HUES64 (cell line): ENCODE measurements around the gene PIK3R6.
"Not testable (repeated sequence)": the region's sequence is repeated elsewhere in the genome, so short reads cannot be mapped to it uniquely, and the experiment has no call there.

ENCODE experiments used
- H3K27ac ChIP-seq: 2 replicates; pipeline ENCODE4 v1.7.0; 2013; ENCODE audit warnings: low read depth, low read length, inconsistent platforms
- H3K27me3 ChIP-seq: 2 replicates; pipeline ENCODE4 v1.6.1; 2013; ENCODE audit warnings: mild to moderate bottlenecking, low read length; ENCODE audit not compliant: insufficient read depth
- H3K36me3 ChIP-seq: 2 replicates; pipeline ENCODE4 v1.6.1; 2013; ENCODE audit warnings: mild to moderate bottlenecking, low read length; ENCODE audit not compliant: insufficient read depth
- H3K4me1 ChIP-seq: 2 replicates; pipeline ENCODE4 v1.6.1; 2013; ENCODE audit warnings: mild to moderate bottlenecking, low read length, moderate library complexity; ENCODE audit not compliant: insufficient read depth
- H3K4me3 ChIP-seq: 2 replicates; pipeline ENCODE4 v1.5.1; 2013; ENCODE audit warnings: mild to moderate bottlenecking, low read length, moderate library complexity
- H3K9ac ChIP-seq: 2 replicates; pipeline ENCODE4 v1.6.1; 2013; ENCODE audit warnings: mild to moderate bottlenecking, low read depth, low read length
- H3K9me3 ChIP-seq: 2 replicates; pipeline ENCODE4 v1.6.1; 2013; ENCODE audit warnings: low read depth, low read length; ENCODE audit not compliant: insufficient read depth
- WGBS: fragments of 150-250, 120-280 bp; methylation state at CpG from one replicate; pipeline ENCODE4 v1.1.7; 2013; ENCODE audit warnings: missing lambda C conversion rate; 5-methylcytosine and 5-hydroxymethylcytosine counted together

Gene PIK3R6

DNA sequence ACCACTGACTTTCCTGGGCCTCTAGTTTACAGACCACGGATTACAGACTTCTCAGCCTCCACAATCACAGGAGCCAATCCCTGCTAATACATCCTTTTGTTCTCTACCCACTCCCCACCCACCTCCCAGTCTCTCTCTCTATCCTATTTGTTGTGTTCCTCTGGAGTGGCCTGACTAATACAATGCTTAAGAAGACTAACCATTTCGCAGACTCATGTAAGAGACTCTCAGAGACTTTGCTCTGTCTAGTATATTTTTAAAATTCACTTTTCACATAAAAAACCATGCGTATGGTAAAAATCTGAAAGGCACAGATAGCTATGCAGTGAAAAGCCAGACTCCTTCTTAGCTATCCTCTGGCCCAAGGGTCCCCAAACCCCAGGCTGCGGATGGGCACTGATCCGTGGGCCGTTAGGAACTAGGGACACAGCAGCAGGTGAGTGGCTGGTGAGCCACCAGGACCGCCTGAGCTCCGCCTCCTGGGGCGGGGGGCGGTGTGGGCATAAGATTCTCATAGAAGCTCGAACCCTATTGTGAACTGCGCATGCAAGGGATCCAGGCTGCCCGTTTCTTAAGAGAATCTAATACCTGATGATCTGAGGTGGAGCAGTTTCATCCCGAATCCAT, 7.6 kb downstream of the PIK3R6 start:
- WGBS = 91% methylated on average over 14 of the region's 14 CpGs

DNA sequence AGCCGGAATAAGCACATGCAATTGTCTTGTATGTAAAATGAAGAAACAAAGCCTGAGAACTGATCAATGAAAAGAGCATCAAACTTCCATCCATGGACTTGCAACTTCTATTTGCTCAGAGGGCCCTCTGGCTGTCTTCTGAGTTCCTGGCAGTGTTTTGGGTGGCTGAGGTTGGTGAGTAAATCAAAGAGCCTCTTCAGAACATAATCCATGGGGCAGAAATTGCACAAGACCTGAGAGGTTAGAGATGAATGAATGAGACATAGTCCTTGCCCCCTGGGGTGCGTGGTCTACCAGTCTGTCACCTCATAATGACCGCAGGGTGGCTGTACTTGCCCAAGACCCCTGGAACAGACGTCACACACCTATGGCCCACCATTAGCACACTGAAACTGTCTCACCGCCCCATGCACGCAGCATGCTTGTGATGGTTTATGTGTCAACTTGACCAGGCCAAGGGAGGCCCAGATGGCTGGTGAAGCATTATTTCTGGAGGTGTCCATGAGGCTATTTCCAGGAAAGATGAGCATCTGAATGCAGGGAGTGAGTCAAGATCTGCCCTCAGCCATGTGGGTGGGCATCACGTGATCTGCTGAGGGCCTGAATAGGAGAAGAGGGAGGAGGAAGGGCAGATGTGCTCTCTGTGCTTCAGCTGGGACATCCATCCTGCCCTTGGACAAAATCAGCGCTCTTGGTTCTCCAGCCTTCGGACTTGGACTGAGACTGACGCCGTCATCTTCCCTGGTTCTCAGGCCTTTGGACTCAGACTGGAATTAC, 8.3 kb downstream of the PIK3R6 start:
- Histone ChIP-seq H3K36me3 (no peaks in the 10 kb centered on the region), H3K27me3 (no peaks in the 10 kb centered on the region), H3K4me1 (peaks cover 15% of the 10 kb centered on the region), H3K4me3 (no peak overlapping the region), H3K27ac (no peak overlapping the region), H3K9ac (no peak overlapping the region), H3K9me3 (no peaks in the 10 kb centered on the region)
- 92% methylated on average over 11 of the region's 11 CpGs for WGBS

More for the DNA sequence above, 7.6 kb downstream of the PIK3R6 start:
- no peaks in the 10 kb centered on the region for H3K9me3 ChIP-seq
- no peak overlapping the region for H3K27ac ChIP-seq
- H3K27me3 ChIP-seq = no peaks in the 10 kb centered on the region
- no peak overlapping the region for H3K4me3 ChIP-seq
- H3K9ac ChIP-seq = no peak overlapping the region
- peaks cover 15% of the 10 kb centered on the region for H3K4me1 ChIP-seq
- no peaks in the 10 kb centered on the region for H3K36me3 ChIP-seq

GRCh38 chr17:8857919-8858318, 9.6 kb downstream of the PIK3R6 start:
- H3K4me3 ChIP-seq = no peak overlapping the region
- H3K27me3 ChIP-seq = no peaks in the 10 kb centered on the region

DNA sequence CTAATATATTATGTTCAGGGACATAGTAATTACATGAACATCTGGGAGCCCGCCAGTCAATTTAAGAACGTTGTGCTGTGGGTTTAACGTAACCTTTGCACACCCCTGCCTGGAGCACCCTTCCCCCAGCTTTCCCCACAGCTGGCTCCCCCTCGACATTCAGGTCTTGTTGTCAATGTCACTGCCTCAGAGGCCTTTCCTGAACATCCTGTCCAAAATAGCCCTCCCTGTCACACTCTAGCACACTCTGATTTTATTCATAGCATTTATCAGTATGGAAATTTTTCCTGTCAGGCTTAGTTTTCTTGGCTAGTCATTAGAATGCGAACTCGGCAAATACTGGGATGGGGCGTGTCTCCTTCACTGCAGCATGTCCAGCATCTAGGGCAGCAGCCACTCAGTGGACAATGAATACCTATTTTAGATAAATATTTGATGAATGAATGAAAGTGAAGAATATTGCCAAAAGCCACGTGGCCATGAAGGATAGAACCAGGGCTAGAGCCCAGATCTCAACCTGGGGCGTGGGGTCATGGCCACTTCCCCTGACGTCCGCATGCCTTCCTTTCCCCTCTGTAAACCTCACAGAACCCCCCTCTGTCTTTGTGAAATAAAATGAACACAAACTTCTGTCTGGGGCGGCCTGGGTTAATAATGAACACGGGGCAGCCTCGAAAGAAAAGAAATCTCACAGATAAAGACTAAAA, 10.5 kb downstream of the PIK3R6 start:
- Histone ChIP-seq H3K4me3 (no peak overlapping the region), H3K27ac (no peak overlapping the region), H3K27me3 (no peaks in the 10 kb centered on the region), H3K9ac (no peak overlapping the region), H3K9me3 (no peaks in the 10 kb centered on the region), H3K4me1 (peaks cover 15% of the 10 kb centered on the region), H3K36me3 (no peaks in the 10 kb centered on the region)
- WGBS = 84% methylated on average over 14 of the region's 14 CpGs

More at GRCh38 chr17:8857919-8858318, 9.6 kb downstream of the PIK3R6 start:
- Histone ChIP-seq H3K9me3 (no peaks in the 10 kb centered on the region), H3K27ac (no peak overlapping the region), H3K4me1 (peaks cover 15% of the 10 kb centered on the region), H3K9ac (no peak overlapping the region), H3K36me3 (no peaks in the 10 kb centered on the region)
- 50% methylated on average over 3 of the region's 5 CpGs for WGBS

DNA sequence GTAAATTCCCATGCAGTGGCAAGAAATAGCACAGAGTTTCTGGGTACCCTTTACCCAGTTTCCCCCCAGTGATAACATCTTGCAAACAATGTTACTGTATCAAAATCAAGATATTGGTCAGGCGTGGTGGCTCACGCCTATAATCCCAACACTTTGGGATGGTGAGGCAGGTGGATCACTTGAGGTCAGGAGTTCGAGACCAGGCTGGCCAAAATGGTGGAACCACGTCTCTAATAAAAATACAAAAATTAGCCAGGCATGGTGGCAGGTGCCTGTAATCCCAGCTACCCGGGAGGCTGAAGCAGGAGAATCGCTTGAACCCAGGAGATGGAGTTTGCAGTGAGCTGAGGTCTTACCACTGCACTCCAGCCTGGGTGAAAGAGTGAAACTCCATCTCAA, 11.3 kb downstream of the PIK3R6 start:
- H3K27ac ChIP-seq, H3K9me3 ChIP-seq, H3K9ac ChIP-seq, H3K36me3 ChIP-seq, H3K27me3 ChIP-seq, H3K4me3 ChIP-seq: not testable (repeated sequence)
- peaks cover 15% of the 10 kb centered on the region for H3K4me1 ChIP-seq
- WGBS = 93% methylated on average over 6 of the region's 6 CpGs

- H3K4me1 ChIP-seq = peaks cover 15% of the 10 kb centered on the region
- H3K27ac ChIP-seq = no peak overlapping the region
- H3K9me3 ChIP-seq = no peaks in the 10 kb centered on the region
- no peak overlapping the region for H3K9ac ChIP-seq
- H3K4me3 ChIP-seq = no peak overlapping the region
- no peaks in the 10 kb centered on the region for H3K27me3 ChIP-seq
- 96% methylated on average over 16 of the region's 17 CpGs for WGBS
- no peaks in the 10 kb centered on the region for H3K36me3 ChIP-seq
Measured at GRCh38 chr17:8855477-8856204, 11.8 kb downstream of the PIK3R6 start.

- H3K27me3 ChIP-seq = no peaks in the 10 kb centered on the region
- 98% methylated on average over 5 of the region's 5 CpGs for WGBS
- no peak overlapping the region for H3K4me3 ChIP-seq
- H3K27ac ChIP-seq = no peak overlapping the region
- H3K9ac ChIP-seq = no peak overlapping the region
- H3K9me3 ChIP-seq = no peaks in the 10 kb centered on the region
- H3K36me3 ChIP-seq = no peaks in the 10 kb centered on the region
- H3K4me1 ChIP-seq = peaks cover 4% of the 10 kb centered on the region; the same call in 1 of the 2 replicates
Measured at GRCh38 chr17:8851600-8851999, 15.9 kb downstream of the PIK3R6 start.

- WGBS = 87% methylated on average over 3 of the region's 4 CpGs
- no peak overlapping the region for H3K4me3 ChIP-seq
- H3K4me1 ChIP-seq = peaks cover 4% of the 10 kb centered on the region; the same call in 1 of the 2 replicates
- no peak overlapping the region for H3K27ac ChIP-seq
- no peaks in the 10 kb centered on the region for H3K36me3 ChIP-seq
- no peaks in the 10 kb centered on the region for H3K9me3 ChIP-seq
- no peak overlapping the region for H3K9ac ChIP-seq
- H3K27me3 ChIP-seq = no peaks in the 10 kb centered on the region
Measured at GRCh38 chr17:8849311-8850041, 18.0 kb downstream of the PIK3R6 start.

GRCh38 chr17:8847891-8848290, 19.6 kb downstream of the PIK3R6 start:
- H3K4me1 ChIP-seq = peaks cover 4% of the 10 kb centered on the region; the same call in 1 of the 2 replicates
- no peaks in the 10 kb centered on the region for H3K9me3 ChIP-seq
- H3K36me3 ChIP-seq = no peaks in the 10 kb centered on the region
- no peak overlapping the region for H3K9ac ChIP-seq
- H3K27ac ChIP-seq = no peak overlapping the region
- no peaks in the 10 kb centered on the region for H3K27me3 ChIP-seq
- WGBS = 96% methylated on average over 2 of the region's 2 CpGs
- no peak overlapping the region for H3K4me3 ChIP-seq

- Histone ChIP-seq H3K9ac (no peak overlapping the region), H3K4me3 (no peak overlapping the region), H3K4me1 (peaks cover 4% of the 10 kb centered on the region; the same call in 1 of the 2 replicates), H3K27me3 (no peaks in the 10 kb centered on the region), H3K36me3 (no peaks in the 10 kb centered on the region), H3K27ac (no peak overlapping the region), H3K9me3 (no peaks in the 10 kb centered on the region)
Measured at GRCh38 chr17:8846768-8847211, 20.7 kb downstream of the PIK3R6 start.
